ENCODE data around the gene CBLIF. TPM values are rescaled to one million over a fixed set of nuclear protein-coding genes. Genes with fewer than 3 reads are reported as not detected.

CBLIF gene
- total RNA-seq, 2 donors from 2014 or later: not detected

GRCh38 chr11:59794417-59794816 is 50.9 kb downstream of the CBLIF start:
- WGBS: 76% methylated on average over 3 of the region's 3 CpGs

GRCh38 chr11:59792507-59792906 is 52.8 kb downstream of the CBLIF start:
- intact Hi-C loops (cut with DNase I): no loop called here
- no peaks in the 10 kb centered on the region for H3K27me3 ChIP-seq (replicated peaks; ENCODE audit: insufficient read depth)
- H3K4me1 ChIP-seq (replicated peaks): no peaks in the 10 kb centered on the region
- peaks cover 10% of the 10 kb centered on the region in 2 donors for H3K36me3 ChIP-seq
- no peaks in the 10 kb centered on the region for H3K9me3 ChIP-seq
- no peak for DNase-seq (ENCODE audit: low spot score)
- H3K4me3 ChIP-seq: no peak overlapping the region
- TF ChIP-seq POLR2AphosphoS5 (IDR thresholded peaks at IDR 0.05) (no peak), CTCF (IDR thresholded peaks at IDR 0.05) (no peak), POLR2A (IDR thresholded peaks at IDR 0.05) (no peak)
- WGBS: 72% methylated on average over 1 of the region's 1 CpG
- no peak overlapping the region for H3K27ac ChIP-seq

More at GRCh38 chr11:59794417-59794816, 50.9 kb downstream of the CBLIF start:
- DNase-seq (ENCODE audit: low spot score): no peak
- Histone ChIP-seq H3K4me3 (no peak overlapping the region), H3K36me3 (peaks cover 10% of the 10 kb centered on the region in 2 donors), H3K9me3 (no peaks in the 10 kb centered on the region), H3K27me3 (replicated peaks; ENCODE audit: insufficient read depth) (no peaks in the 10 kb centered on the region), H3K27ac (no peak overlapping the region), H3K4me1 (replicated peaks) (no peaks in the 10 kb centered on the region)
- TF ChIP-seq POLR2AphosphoS5 (IDR thresholded peaks at IDR 0.05) (no peak), POLR2A (IDR thresholded peaks at IDR 0.05) (no peak), CTCF (IDR thresholded peaks at IDR 0.05) (no peak)
- intact Hi-C loops (cut with DNase I): no loop called here

- H3K27ac ChIP-seq: no peak overlapping the region
- TF ChIP-seq POLR2AphosphoS5 (IDR thresholded peaks at IDR 0.05) (no peak), CTCF (IDR thresholded peaks at IDR 0.05) (no peak), POLR2A (IDR thresholded peaks at IDR 0.05) (no peak)
- intact Hi-C loops (cut with DNase I): no loop called here
- H3K36me3 ChIP-seq: peaks cover 10% of the 10 kb centered on the region in 2 donors
- no peaks in the 10 kb centered on the region for H3K27me3 ChIP-seq (replicated peaks; ENCODE audit: insufficient read depth)
- no peak for DNase-seq (ENCODE audit: low spot score)
- H3K4me3 ChIP-seq: no peak overlapping the region
- H3K4me1 ChIP-seq (replicated peaks): no peaks in the 10 kb centered on the region
- H3K9me3 ChIP-seq: no peaks in the 10 kb centered on the region
- 80% methylated on average over 4 of the region's 4 CpGs for WGBS
These were observed 53.7 kb downstream of the CBLIF start for GRCh38 chr11:59791639-59792038.

- H3K27ac ChIP-seq: no peak overlapping the region
- intact Hi-C loops (cut with DNase I): no loop called here
- DNase-seq (ENCODE audit: low spot score): no peak
- H3K27me3 ChIP-seq (replicated peaks; ENCODE audit: insufficient read depth): no peaks in the 10 kb centered on the region
- TF ChIP-seq POLR2AphosphoS5 (IDR thresholded peaks at IDR 0.05): no peak
- no peak for TF ChIP-seq CTCF (IDR thresholded peaks at IDR 0.05)
- TF ChIP-seq POLR2A (IDR thresholded peaks at IDR 0.05): no peak
- peaks cover 2% of the 10 kb centered on the region for H3K4me1 ChIP-seq (replicated peaks)
- no peaks in the 10 kb centered on the region for H3K36me3 ChIP-seq
- 67% methylated on average over 3 of the region's 3 CpGs for WGBS
- no peak overlapping the region for H3K4me3 ChIP-seq
- no peaks in the 10 kb centered on the region for H3K9me3 ChIP-seq
These were observed 57.5 kb downstream of the CBLIF start for GRCh38 chr11:59787816-59788215.

- DNase-seq (ENCODE audit: low spot score): no peak
- intact Hi-C loops (cut with DNase I): no loop called here
- Histone ChIP-seq H3K4me1 (replicated peaks) (peaks cover 2% of the 10 kb centered on the region), H3K27ac (peak overlapping the region; percentile 36 to 63), H3K4me3 (no peak overlapping the region), H3K9me3 (no peaks in the 10 kb centered on the region), H3K36me3 (no peaks in the 10 kb centered on the region), H3K27me3 (replicated peaks; ENCODE audit: insufficient read depth) (no peaks in the 10 kb centered on the region)
- 46% methylated on average over 4 of the region's 4 CpGs for WGBS
- TF ChIP-seq CTCF (IDR thresholded peaks at IDR 0.05): no peak
- TF ChIP-seq POLR2A (IDR thresholded peaks at IDR 0.05): no peak
- no peak for TF ChIP-seq POLR2AphosphoS5 (IDR thresholded peaks at IDR 0.05)
These were observed 58.1 kb downstream of the CBLIF start for GRCh38 chr11:59787255-59787588.
